H1 (cell line): ENCODE data around the gene RNASE9. TPM values are rescaled to one million over a fixed set of nuclear protein-coding genes. Genes with fewer than 3 reads are reported as not detected.

Source experiments
- BRCA1 ChIP-seq: IDR thresholded peaks from 2 replicates; pipeline ENCODE4 v1.6.1; 2012; ENCODE audit warnings: low read depth, low read length, improper control_type of control experiment
- MAFK ChIP-seq: IDR thresholded peaks from 2 replicates; pipeline ENCODE4 v1.6.1; 2012; ENCODE audit warnings: low read depth, mild to moderate bottlenecking, improper control_type of control experiment, low read length
- PHF8 ChIP-seq: fragments of 200-600 bp; sonication (generic); conservative IDR thresholded peaks from 2 replicates; pipeline ENCODE4 v1.7.1; 2012; ENCODE audit warnings: low read depth, mild to moderate bottlenecking, inconsistent platforms, low read length, moderate library complexity
- SIX5 ChIP-seq: IDR thresholded peaks from 2 replicates; pipeline ENCODE4 v1.6.1; 2011; ENCODE audit warnings: mild to moderate bottlenecking, low read depth, low read length
- SP1 ChIP-seq: IDR thresholded peaks from 2 replicates; pipeline ENCODE4 v1.6.1; 2011; ENCODE audit warnings: low read depth, low read length
- SP4 ChIP-seq: IDR thresholded peaks from 2 replicates; pipeline ENCODE4 v1.6.1; 2012; ENCODE audit warnings: low read length, inconsistent platforms
- YY1 ChIP-seq: IDR thresholded peaks from 2 replicates; pipeline ENCODE4 v1.6.1; 2011; ENCODE audit warnings: low read depth, mild to moderate bottlenecking, low read length
- polyA plus RNA-seq, 7 experiments: library from polyadenylated mRNA; depleted of rRNA in 3 of 7; stranded (reverse) in 5 of 7; unstranded in 2 of 7; fragments of >200 nt in 5 of 7; fragments of 200-250 nt in 2 of 7; gene quantifications; 1 replicate in 5 of 7; 2 replicates in 1 of 7; 4 replicates in 1 of 7; pipeline versions ENCODE4 v1.2.1 to v1.2.3, GENCODE V29; 2011 to 2013; ENCODE audit warnings: missing spikeins in 2 of 7, mixed read lengths in 2 of 7
- total RNA-seq: library from RNA; stranded (reverse); fragmentation: NEBNext Ultra II Directional; extraction: Animal tissue kit (Norgen Biotek cat#: 25700); gene quantifications from 2 replicates; pipeline ENCODE4 v1.2.1, GENCODE V29; 2021

The RNASE9 gene
- total and polyA plus RNA-seq, 2 of the 8 experiments (the other 6 are each of a cell fraction or from before 2014, with no cell fraction given): 0.06 TPM; not detected in 1

GRCh38 chr14:20608383-20609110, 47.7 kb upstream of the RNASE9 start (continued):
- no peak for TF ChIP-seq BRCA1
- TF ChIP-seq MAFK: no peak
- TF ChIP-seq PHF8: no peak
- no peak for TF ChIP-seq SP1
- TF ChIP-seq SIX5: no peak
- no peak for TF ChIP-seq YY1
- TF ChIP-seq SP4: no peak
